Mammary epithelial cell (primary cell): Measurements from ENCODE around the gene CPPED1.

Experiments used
- CTCF ChIP-seq, 2 donors: IDR thresholded peaks in 1 of 2; conservative IDR thresholded peaks in 1 of 2; 2 replicates each; pipeline ENCODE4 v1.5.1; 2011 to 2012; ENCODE audit warnings: inconsistent platforms in 2 of 2, low read length in 2 of 2, mild to moderate bottlenecking in 2 of 2, control low read depth in 1 of 2, low read depth in 1 of 2; ENCODE audit not compliant: insufficient read depth in 1 of 2; ENCODE audit errors: extremely low read depth in 1 of 2
- EZH2 ChIP-seq: IDR thresholded peaks from 2 replicates; pipeline ENCODE4 v1.6.1; 2012; ENCODE audit warnings: low read length, inconsistent platforms, borderline replicate concordance

- TF ChIP-seq CTCF (conservative IDR thresholded peaks at IDR 0.05 in 1 of 2, IDR thresholded peaks at IDR 0.05 in 1 of 2; ENCODE audit: extremely low read depth in 1 of 2, insufficient read depth in 1 of 2, low read depth in 1 of 2, low read length in 2 of 2) (no peak), EZH2 (no peak)
Observed at GRCh38 chr16:12766853-12767252, 36.8 kb downstream of the CPPED1 start.
